H1 (cell line): ENCODE data around the gene LRG1. TPM values are rescaled to one million over a fixed set of nuclear protein-coding genes. Genes with fewer than 3 reads are reported as not detected.
"Not testable (repeated sequence)": the region's sequence is repeated elsewhere in the genome, so short reads cannot be mapped to it uniquely, and the experiment has no call there.

Experiments used
- CTCF ChIA-PET: fragments of 300-600 bp; sonication (Branson Sonifier 250); formaldehyde crosslinking; loops from one replicate; lab custom pipeline; 2021; ENCODE audit not compliant: partially characterized antibody; lab: Charles Lee
- POLR2A ChIA-PET: fragments of 300-600 bp; sonication (Branson Sonifier 250); formaldehyde crosslinking; loops from one replicate; lab custom pipeline; 2021; ENCODE audit warnings: inconsistent platforms; ENCODE audit not compliant: partially characterized antibody; lab: Charles Lee
- DNase-seq, 2 experiments: peaks; one replicate each; pipeline versions ENCODE4 v3.0.0 to v3.0.0-alpha.2; 2010 to 2022; ENCODE audit warnings: low spot score in 2 of 2, low read depth in 1 of 2, mixed read lengths in 1 of 2
- FAIRE-seq: peaks from 2 replicates; lab custom pipeline; 2011; peaks lifted over from hg19 to GRCh38; lab: Jason Lieb, UNC
- H2AFZ ChIP-seq: 2 replicates; pipeline ENCODE4 v1.8.1; 2012; ENCODE audit warnings: low read length, inconsistent platforms
- H2AK5ac ChIP-seq: 2 replicates; pipeline ENCODE4 v1.6.1; 2013; ENCODE audit warnings: low read depth, low read length
- H2BK120ac ChIP-seq: replicated peaks from 2 replicates; pipeline ENCODE3; 2013; ENCODE audit warnings: low read depth, low read length, inconsistent platforms
- H2BK12ac ChIP-seq: 2 replicates; pipeline ENCODE4 v1.6.1; 2013; ENCODE audit warnings: low read depth, low read length
- H2BK15ac ChIP-seq: 2 replicates; pipeline ENCODE4 v1.6.1; 2013; ENCODE audit warnings: low read length
- H2BK20ac ChIP-seq: 2 replicates; pipeline ENCODE4 v1.6.1; 2013; ENCODE audit warnings: low read length
- H2BK5ac ChIP-seq: 2 replicates; pipeline ENCODE4 v1.6.1; 2013; ENCODE audit warnings: low read depth, low read length
- H3K14ac ChIP-seq: 2 replicates; pipeline ENCODE4 v1.6.1; 2013; ENCODE audit warnings: inconsistent platforms; ENCODE audit not compliant: insufficient read length
- H3K18ac ChIP-seq: 2 replicates; pipeline ENCODE4 v1.6.1; 2013; ENCODE audit warnings: low read length; ENCODE audit errors: extremely low read depth
- H3K23ac ChIP-seq: 2 replicates; pipeline ENCODE4 v1.6.1; 2013; ENCODE audit warnings: inconsistent platforms; ENCODE audit not compliant: insufficient read length
- H3K23me2 ChIP-seq: 2 replicates; pipeline ENCODE4 v1.6.1; 2013; ENCODE audit warnings: low read depth, low read length
- H3K27ac ChIP-seq: 2 replicates; pipeline ENCODE4 v1.6.1; 2011; ENCODE audit warnings: low read depth, low read length, inconsistent platforms
- H3K27me3 ChIP-seq, 4 experiments: replicated peaks in 1 of 4; 1 replicate in 1 of 4; 2 replicates in 3 of 4; pipeline versions ENCODE4 v1.6.1 to v1.8.1; 2011 to 2013; ENCODE audit warnings: low read length in 3 of 4, mild to moderate bottlenecking in 3 of 4, inconsistent platforms in 2 of 4, mixed read lengths in 2 of 4, moderate library complexity in 1 of 4; ENCODE audit not compliant: control insufficient read depth in 3 of 4, insufficient read depth in 3 of 4; ENCODE audit errors: extremely low read depth in 1 of 4
- H3K36me3 ChIP-seq, 4 experiments: 2 replicates each; pipeline versions ENCODE4 v1.6.1 to v1.8.1; 2011 to 2013; ENCODE audit warnings: mild to moderate bottlenecking in 4 of 4, low read length in 3 of 4, moderate library complexity in 2 of 4, control low read depth in 1 of 4, inconsistent platforms in 1 of 4; ENCODE audit not compliant: insufficient read depth in 4 of 4, control insufficient read depth in 2 of 4
- H3K4ac ChIP-seq: replicated peaks from 2 replicates; pipeline ENCODE3; 2013; ENCODE audit warnings: low read length, low read depth, mixed read lengths, inconsistent platforms; ENCODE audit not compliant: insufficient read length
- H3K4me1 ChIP-seq, 4 experiments: replicated peaks in 1 of 4; 1 replicate in 1 of 4; 2 replicates in 3 of 4; pipeline versions ENCODE4 v1.6.1 to v1.8.1; 2011 to 2013; ENCODE audit warnings: low read length in 3 of 4, inconsistent platforms in 2 of 4, mixed read lengths in 1 of 4; ENCODE audit not compliant: insufficient read depth in 4 of 4, control insufficient read depth in 3 of 4
- H3K4me2 ChIP-seq, 2 experiments: 2 replicates each; pipeline versions ENCODE4 v1.6.1 to v1.8.1; 2011 to 2013; ENCODE audit warnings: low read depth in 2 of 2, low read length in 2 of 2, control low read depth in 1 of 2, inconsistent platforms in 1 of 2, mild to moderate bottlenecking in 1 of 2; ENCODE audit not compliant: insufficient read depth in 1 of 2
- H3K4me3 ChIP-seq, 4 experiments: fragments of 200-600, 300-600 bp in 1 of 4; sonication (generic), shearing (Covaris generic), sonication (Bioruptor Twin) in 1 of 4; 2 replicates each; pipeline versions ENCODE4 v1.5.1 to v1.8.1; 2011 to 2016; ENCODE audit warnings: low read length in 4 of 4, low read depth in 3 of 4, control low read depth in 2 of 4, inconsistent platforms in 2 of 4, mild to moderate bottlenecking in 2 of 4, mixed read lengths in 1 of 4, moderate library complexity in 1 of 4; ENCODE audit not compliant: insufficient read depth in 2 of 4; ENCODE audit errors: extremely low read depth in 1 of 4
- H3K56ac ChIP-seq: replicated peaks from 2 replicates; pipeline ENCODE3; 2013; ENCODE audit warnings: low read depth, mild to moderate bottlenecking, mixed read lengths, low read length, inconsistent platforms; ENCODE audit not compliant: insufficient read length
- H3K79me1 ChIP-seq: 2 replicates; pipeline ENCODE4 v1.6.1; 2013; ENCODE audit warnings: low read depth, low read length, control low read depth
- H3K79me2 ChIP-seq, 2 experiments: 2 replicates each; pipeline versions ENCODE4 v1.6.1 to v1.8.1; 2012 to 2013; ENCODE audit warnings: low read length in 2 of 2, mild to moderate bottlenecking in 2 of 2, inconsistent platforms in 1 of 2; ENCODE audit not compliant: insufficient read depth in 2 of 2, control insufficient read depth in 1 of 2
- H3K9ac ChIP-seq, 4 experiments: replicated peaks in 1 of 4; 1 replicate in 1 of 4; 2 replicates in 3 of 4; pipeline versions ENCODE4 v1.6.1 to v1.8.1; 2011 to 2013; ENCODE audit warnings: low read depth in 3 of 4, low read length in 3 of 4, control low read depth in 2 of 4, mild to moderate bottlenecking in 2 of 4, moderate library complexity in 2 of 4, inconsistent platforms in 1 of 4; ENCODE audit errors: extremely low read depth in 1 of 4
- H3K9me3 ChIP-seq, 2 experiments: 2 replicates each; pipeline versions ENCODE4 v1.6.1 to v1.8.1; 2012 to 2013; ENCODE audit warnings: mild to moderate bottlenecking in 2 of 2, moderate library complexity in 2 of 2, control low read depth in 1 of 2, inconsistent platforms in 1 of 2, low read depth in 1 of 2, low read length in 1 of 2, mixed read lengths in 1 of 2; ENCODE audit not compliant: insufficient read depth in 2 of 2
- H4K20me1 ChIP-seq, 2 experiments: replicated peaks in 1 of 2; 2 replicates each; pipeline versions ENCODE3 to v1.8.1; 2011 to 2013; ENCODE audit warnings: inconsistent platforms in 2 of 2, low read length in 2 of 2, mild to moderate bottlenecking in 1 of 2; ENCODE audit not compliant: insufficient read depth in 2 of 2, control insufficient read depth in 1 of 2
- H4K5ac ChIP-seq: 2 replicates; pipeline ENCODE4 v1.6.1; 2013; ENCODE audit warnings: low read length, low read depth, mixed read lengths, inconsistent platforms; ENCODE audit not compliant: insufficient read length
- H4K8ac ChIP-seq: 2 replicates; pipeline ENCODE4 v1.8.0; 2013; ENCODE audit warnings: mild to moderate bottlenecking, moderate library complexity, low read length, inconsistent platforms; ENCODE audit not compliant: insufficient read depth; ENCODE audit errors: extremely low read depth
- H4K91ac ChIP-seq: replicated peaks from 2 replicates; pipeline ENCODE3; 2013; ENCODE audit warnings: low read length, mixed read lengths, inconsistent platforms; ENCODE audit not compliant: insufficient read length
- WGBS, 2 experiments: shearing (Covaris generic) in 1 of 2; methylation state at CpG; one replicate each; pipeline versions ENCODE4 v1.1.6 to v1.1.7; 2013 to 2015; ENCODE audit warnings: low lambda C conversion rate in 2 of 2, mixed read lengths in 2 of 2, inconsistent platforms in 1 of 2, low coverage in 1 of 2, missing lambda C conversion rate in 1 of 2; ENCODE audit not compliant: insufficient replicate concordance in 2 of 2, insufficient coverage in 1 of 2, insufficient read length in 1 of 2; ENCODE audit errors: extremely low coverage in 1 of 2, missing lambda C conversion rate in 1 of 2; 5-methylcytosine and 5-hydroxymethylcytosine counted together
- polyA plus RNA-seq, 7 experiments: library from polyadenylated mRNA; depleted of rRNA in 3 of 7; stranded (reverse) in 5 of 7; unstranded in 2 of 7; fragments of >200 nt in 5 of 7; fragments of 200-250 nt in 2 of 7; gene quantifications; 1 replicate in 5 of 7; 2 replicates in 1 of 7; 4 replicates in 1 of 7; pipeline versions ENCODE4 v1.2.1 to v1.2.3, GENCODE V29; 2011 to 2013; ENCODE audit warnings: missing spikeins in 2 of 7, mixed read lengths in 2 of 7
- total RNA-seq: library from RNA; stranded (reverse); fragmentation: NEBNext Ultra II Directional; extraction: Animal tissue kit (Norgen Biotek cat#: 25700); gene quantifications from 2 replicates; pipeline ENCODE4 v1.2.1, GENCODE V29; 2021

The LRG1 gene
- total and polyA plus RNA-seq, 2 of the 8 experiments (the other 6 are each of a cell fraction or from before 2014, with no cell fraction given), result 0.48 to 0.79 TPM

GRCh38 chr19:4527377-4527776 lies 12.5 kb downstream of the LRG1 start:
- not testable (repeated sequence) for H4K20me1 ChIP-seq, H3K27me3 ChIP-seq, H2AK5ac ChIP-seq, H3K79me1 ChIP-seq, H3K18ac ChIP-seq, H3K23ac ChIP-seq, H3K4ac ChIP-seq, H4K91ac ChIP-seq, H3K4me1 ChIP-seq, H2BK12ac ChIP-seq, H3K9ac ChIP-seq, DNase-seq, H4K5ac ChIP-seq, H3K36me3 ChIP-seq, H3K4me2 ChIP-seq, H3K4me3 ChIP-seq, H2BK5ac ChIP-seq, H2BK120ac ChIP-seq, H3K27ac ChIP-seq, H3K56ac ChIP-seq, H2BK20ac ChIP-seq, H3K79me2 ChIP-seq, H2BK15ac ChIP-seq, H3K23me2 ChIP-seq, H4K8ac ChIP-seq, H3K14ac ChIP-seq, FAIRE-seq, H3K9me3 ChIP-seq, H2AFZ ChIP-seq
- ChIA-PET POLR2A (interaction anchor here (0.7 to 3.4 kb wide), 4 partner anchors 8 to 106 kb away, joined by 3 to 23 read pairs (median 4); partner anchors contain the start of genes PLIN4 and PLIN5), CTCF (interaction anchor here (0.6 to 8.9 kb wide), 7 partner anchors 10 to 110 kb away, joined by 3 to 174 read pairs (median 4); partner anchors contain the start of genes LRG1, PLIN4 and PLIN5)
- 85% methylated on average over 6 of the region's 8 CpGs; no CpG with 5 or more reads in 1 of the 2 experiments for WGBS, 2 experiments
